ENCODE measurements around the gene MZF1. TPM values are rescaled to one million over a fixed set of nuclear protein-coding genes. Genes with fewer than 3 reads are reported as not detected.

MZF1 gene
- total RNA-seq, 1 donor from 2014 or later, result 71.3 TPM

DNA sequence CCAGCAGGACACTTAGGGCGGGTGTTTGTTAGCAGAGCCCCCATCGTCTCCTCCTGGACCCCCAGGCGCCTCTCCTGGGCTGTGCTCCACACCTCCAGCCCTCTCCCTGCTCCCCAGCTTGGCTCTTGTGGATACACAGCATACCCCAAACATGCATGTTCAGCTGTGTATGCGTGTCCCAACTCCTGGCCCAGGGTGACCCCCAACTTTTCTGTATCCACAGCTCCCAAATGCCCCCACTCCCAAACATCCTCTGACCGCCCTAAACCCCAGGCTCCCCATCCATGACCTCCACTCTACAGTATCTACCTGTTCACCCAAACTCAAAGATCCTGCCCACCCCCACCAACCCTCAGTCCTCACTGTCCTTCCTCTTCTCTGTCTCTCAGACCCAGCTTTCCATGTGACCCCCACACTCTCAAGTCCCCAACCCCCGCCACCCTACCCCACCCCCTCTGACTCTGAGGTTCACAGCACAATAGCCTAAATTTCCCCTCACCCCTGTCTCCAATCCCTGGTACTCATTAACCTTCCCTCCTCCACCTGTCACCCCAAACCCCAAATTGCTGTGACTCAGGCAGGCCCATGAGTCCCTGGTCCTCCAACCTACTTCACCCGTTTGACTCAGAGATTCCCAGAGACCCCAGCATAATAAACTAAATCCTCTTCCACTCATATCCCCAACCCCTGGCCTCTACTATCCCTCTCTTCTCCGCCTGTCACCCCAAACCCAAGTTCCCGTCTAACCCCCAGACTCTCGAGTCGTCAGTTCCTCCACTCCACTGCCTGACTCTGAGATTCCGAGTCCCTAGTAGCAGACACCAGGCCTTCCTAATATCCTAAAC is 15.7 kb downstream of the MZF1 start:
- Mint-ChIP-seq H3K4me1 (ENCODE audit: low read depth) (peaks cover 40% of the 10 kb centered on the region), H3K36me3 (ENCODE audit: insufficient read depth) (peaks cover 10% of the 10 kb centered on the region), H3K27me3 (no peaks in the 10 kb centered on the region), H3K9me3 (ENCODE audit: low read depth) (no peaks in the 10 kb centered on the region), H3K27ac (peak overlapping the region; percentile 96), H3K4me3 (ENCODE audit: low read depth) (peak overlapping the region; percentile 92)
- DNase-seq (ENCODE audit: low spot score, unreplicated experiment), result no peak
- TF ChIP-seq, protein P1, sequence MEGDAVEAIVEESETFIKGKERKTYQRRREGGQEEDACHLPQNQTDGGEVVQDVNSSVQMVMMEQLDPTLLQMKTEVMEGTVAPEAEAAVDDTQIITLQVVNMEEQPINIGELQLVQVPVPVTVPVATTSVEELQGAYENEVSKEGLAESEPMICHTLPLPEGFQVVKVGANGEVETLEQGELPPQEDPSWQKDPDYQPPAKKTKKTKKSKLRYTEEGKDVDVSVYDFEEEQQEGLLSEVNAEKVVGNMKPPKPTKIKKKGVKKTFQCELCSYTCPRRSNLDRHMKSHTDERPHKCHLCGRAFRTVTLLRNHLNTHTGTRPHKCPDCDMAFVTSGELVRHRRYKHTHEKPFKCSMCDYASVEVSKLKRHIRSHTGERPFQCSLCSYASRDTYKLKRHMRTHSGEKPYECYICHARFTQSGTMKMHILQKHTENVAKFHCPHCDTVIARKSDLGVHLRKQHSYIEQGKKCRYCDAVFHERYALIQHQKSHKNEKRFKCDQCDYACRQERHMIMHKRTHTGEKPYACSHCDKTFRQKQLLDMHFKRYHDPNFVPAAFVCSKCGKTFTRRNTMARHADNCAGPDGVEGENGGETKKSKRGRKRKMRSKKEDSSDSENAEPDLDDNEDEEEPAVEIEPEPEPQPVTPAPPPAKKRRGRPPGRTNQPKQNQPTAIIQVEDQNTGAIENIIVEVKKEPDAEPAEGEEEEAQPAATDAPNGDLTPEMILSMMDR (IDR thresholded peaks at IDR 0.05; ENCODE audit: unreplicated experiment), result no peak

DNA sequence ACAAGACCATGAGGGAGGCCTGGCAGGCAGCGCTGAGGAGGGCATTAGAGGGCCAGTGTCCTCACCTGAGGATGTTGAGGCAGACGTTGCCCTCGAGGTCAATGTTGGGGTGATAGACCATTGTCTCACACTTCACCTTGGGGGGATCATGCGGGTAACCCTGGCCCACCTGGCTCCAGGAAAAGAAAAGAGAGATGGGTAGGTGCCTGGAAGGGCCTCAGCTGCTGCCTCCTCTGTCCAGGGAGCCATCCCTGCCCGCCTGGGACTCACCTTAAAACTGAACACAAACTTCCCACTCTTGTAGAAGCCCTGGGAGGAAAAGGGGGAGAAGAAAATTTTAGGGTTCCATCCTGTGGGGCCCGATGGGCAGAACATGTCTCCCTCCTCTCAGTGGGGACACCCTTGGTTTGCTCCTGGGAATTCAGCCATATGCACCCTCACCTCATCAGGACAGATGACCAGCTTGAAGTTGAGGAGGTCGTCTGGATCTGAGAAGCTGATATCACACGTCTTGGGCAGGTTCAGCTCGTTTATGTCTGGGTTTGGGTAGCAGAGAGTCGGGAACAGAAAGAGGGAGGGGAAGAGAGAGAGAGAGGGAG is 16.4 kb downstream of the MZF1 start:
- TF ChIP-seq, protein P1 (IDR thresholded peaks at IDR 0.05; ENCODE audit: unreplicated experiment), result no peak
- peak overlapping the region; percentile 92 for H3K4me3 Mint-ChIP-seq (ENCODE audit: low read depth)
- no peak for DNase-seq (ENCODE audit: low spot score, unreplicated experiment)
- H3K4me1 Mint-ChIP-seq (ENCODE audit: low read depth), result peaks cover 40% of the 10 kb centered on the region
- no peaks in the 10 kb centered on the region for H3K9me3 Mint-ChIP-seq (ENCODE audit: low read depth)
- H3K36me3 Mint-ChIP-seq (ENCODE audit: insufficient read depth), result peaks cover 10% of the 10 kb centered on the region
- H3K27me3 Mint-ChIP-seq, result no peaks in the 10 kb centered on the region
- peak overlapping the region; percentile 90 for H3K27ac Mint-ChIP-seq

DNA sequence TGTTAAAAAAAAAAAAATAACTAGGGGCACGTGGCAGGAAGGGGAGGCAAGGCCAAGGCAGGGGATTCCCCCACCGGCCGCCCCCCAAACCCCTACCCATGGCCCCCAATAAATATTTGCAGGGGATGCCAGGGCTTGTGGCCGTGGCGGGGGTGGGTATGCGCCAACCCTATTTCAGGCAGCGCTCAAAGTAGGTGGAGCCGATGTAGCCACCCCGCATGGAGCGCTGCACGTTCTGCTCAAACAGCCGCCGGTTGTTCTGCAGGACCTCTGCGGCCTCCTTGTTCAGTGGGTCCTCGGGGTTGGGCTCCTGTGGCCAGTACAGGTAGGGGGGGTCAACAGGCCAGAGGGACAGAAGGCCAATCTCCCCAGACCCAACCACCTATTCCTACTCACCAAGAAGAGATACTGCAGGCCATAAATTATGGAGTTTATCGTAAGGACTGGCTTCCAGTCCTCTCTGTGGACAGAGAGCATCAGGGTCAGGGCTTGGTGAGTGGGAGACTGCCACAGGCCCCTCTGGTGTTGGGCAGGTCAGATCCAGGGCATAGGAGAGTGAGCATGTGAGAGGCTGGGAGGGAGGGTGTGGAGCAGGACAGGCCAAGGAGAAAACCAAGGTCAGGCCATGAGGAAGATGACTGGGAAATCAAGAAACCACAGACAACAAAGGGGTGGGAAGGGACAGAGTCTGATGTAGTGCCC is 17.1 kb downstream of the MZF1 start:
- TF ChIP-seq, protein P1 (IDR thresholded peaks at IDR 0.05; ENCODE audit: unreplicated experiment), result no peak
- Mint-ChIP-seq H3K4me3 (ENCODE audit: low read depth) (peak overlapping the region; percentile 92), H3K9me3 (ENCODE audit: low read depth) (no peaks in the 10 kb centered on the region), H3K27me3 (no peaks in the 10 kb centered on the region), H3K36me3 (ENCODE audit: insufficient read depth) (peaks cover 10% of the 10 kb centered on the region), H3K4me1 (ENCODE audit: low read depth) (peaks cover 40% of the 10 kb centered on the region), H3K27ac (peak overlapping the region; percentile 90)
- DNase-seq (ENCODE audit: low spot score, unreplicated experiment), result no peak

DNA sequence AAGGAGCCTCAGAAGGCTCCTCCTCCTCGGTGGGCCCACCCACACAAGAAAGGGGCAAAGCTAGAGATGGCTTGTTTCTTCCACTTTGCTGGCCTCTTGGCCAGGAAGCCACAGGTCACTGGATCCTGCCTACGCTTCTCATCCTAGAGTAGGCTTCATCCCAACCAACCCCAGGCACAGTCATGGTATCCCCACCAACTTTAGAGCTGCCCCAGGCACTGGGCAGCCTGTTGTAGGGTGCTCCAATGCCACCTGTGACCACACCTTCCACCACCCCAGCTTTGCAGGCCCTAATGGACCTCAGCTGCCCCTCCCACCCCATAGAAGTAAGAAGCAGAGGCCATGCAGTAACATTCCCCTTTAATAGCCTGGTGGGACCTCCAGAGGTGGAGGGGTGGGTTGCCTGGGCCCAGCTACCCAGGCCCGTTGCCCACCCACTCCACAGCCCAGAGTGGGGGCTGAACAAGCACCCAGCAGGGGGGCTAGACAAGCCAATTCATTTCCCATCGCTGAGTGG is 17.7 kb downstream of the MZF1 start:
- Mint-ChIP-seq H3K4me1 (ENCODE audit: low read depth) (peaks cover 40% of the 10 kb centered on the region), H3K9me3 (ENCODE audit: low read depth) (no peaks in the 10 kb centered on the region), H3K27me3 (no peaks in the 10 kb centered on the region), H3K36me3 (ENCODE audit: insufficient read depth) (peaks cover 12% of the 10 kb centered on the region), H3K4me3 (ENCODE audit: low read depth) (peak overlapping the region; percentile 92), H3K27ac (peak overlapping the region; percentile 96)
- no peak for DNase-seq (ENCODE audit: low spot score, unreplicated experiment)
- TF ChIP-seq, protein P1 (IDR thresholded peaks at IDR 0.05; ENCODE audit: unreplicated experiment), result no peak

Measured in progenitor cell of endocrine pancreas (in vitro differentiated cells).